Upper lobe of right lung (tissue), 1 donor: ENCODE measurements around the gene INHBB. TPM values are rescaled to one million over a fixed set of nuclear protein-coding genes. Genes with fewer than 3 reads are reported as not detected.

Source experiments
- ATAC-seq: fragments of 200-7000 bp; cut with Tn5 transposase; one replicate; pipeline ENCODE4 v1.9.1; 2020; ENCODE audit warnings: mild to moderate bottlenecking, moderate library complexity
- DNase-seq: peaks from one replicate; pipeline ENCODE4 v3.0.0-alpha.2; 2020
- H3K27ac ChIP-seq: fragments of 200-600 bp; one replicate; pipeline ENCODE4 v1.8.0; 2022
- H3K27me3 ChIP-seq: fragments of 200-600 bp; one replicate; pipeline ENCODE4 v1.8.0; 2022; ENCODE audit warnings: mild to moderate bottlenecking
- H3K36me3 ChIP-seq: fragments of 200-600 bp; one replicate; pipeline ENCODE4 v1.8.0; 2022
- H3K4me1 ChIP-seq: fragments of 200-600 bp; one replicate; pipeline ENCODE4 v1.8.0; 2022
- H3K4me3 ChIP-seq: fragments of 200-600 bp; one replicate; pipeline ENCODE4 v1.8.0; 2022; ENCODE audit warnings: mild to moderate bottlenecking
- H3K9me3 ChIP-seq: fragments of 200-600 bp; one replicate; pipeline ENCODE4 v1.8.0; 2022
- CTCF ChIP-seq: fragments of 200-600 bp; IDR thresholded peaks from one replicate; pipeline ENCODE4 v1.8.0; 2022; ENCODE audit warnings: antibody characterized with exemption
- intact Hi-C: fragments of 100-400 bp; cut with DNase I; formaldehyde crosslinking; loops from one replicate; pipeline ENCODE4 v1.11.0; 2022
- long read RNA-seq: library from polyadenylated mRNA; unstranded; transcript quantifications from one replicate; pipeline ENCODE4 v2.0.0, GENCODE V29; 2021
- total RNA-seq: library from RNA; stranded (reverse); fragmentation: NEBNext Ultra II Directional; extraction: Animal tissue kit (Norgen Biotek cat#: 25700); gene quantifications from one replicate; pipeline ENCODE4 v1.2.1, GENCODE V29; 2021
- donor health status: DM: no; HTN: yes; CAD: no; lungs with severe emphysema.

Gene INHBB
- 12.3 TPM for total RNA-seq
- long read RNA-seq, partial matches to known transcripts: 0 of 4 reads
- long read RNA-seq, other reads (novel, unspliced or antisense): 1 of 4 reads

GRCh38 chr2:120346026-120346666 lies at the start of gene INHBB:
INHBB (plus strand) TSS chr2:120346136; CDS start chr2:120346189, 53 bp downstream.
- ATAC-seq (peak; percentile 9), DNase-seq (no peak)
- Histone ChIP-seq H3K27ac (peak within 1 kb of the TSS; percentile 51), H3K9me3 (no peaks in the 10 kb centered on the region), H3K36me3 (no peaks in the 10 kb centered on the region), H3K27me3 (peaks cover 46% of the 10 kb centered on the region), H3K4me3 (peak within 1 kb of the TSS; percentile 52), H3K4me1 (peaks cover 28% of the 10 kb centered on the region)
- TF ChIP-seq CTCF: no peak
- intact Hi-C loops: no loop called here

- Histone ChIP-seq H3K27ac (no peak overlapping the region), H3K9me3 (no peaks in the 10 kb centered on the region), H3K27me3 (no peaks in the 10 kb centered on the region), H3K4me3 (no peak overlapping the region), H3K4me1 (no peaks in the 10 kb centered on the region), H3K36me3 (peaks cover 55% of the 10 kb centered on the region)
- intact Hi-C loops: no loop called here
- DNase-seq (no peak), ATAC-seq (no peak)
- no peak for TF ChIP-seq CTCF
Measured at GRCh38 chr2:120298173-120298835, 47.6 kb upstream of the INHBB start.

GRCh38 chr2:120299004-120299403 lies 46.9 kb upstream of the INHBB start:
- Histone ChIP-seq H3K4me1 (no peaks in the 10 kb centered on the region), H3K27me3 (no peaks in the 10 kb centered on the region), H3K36me3 (peaks cover 48% of the 10 kb centered on the region), H3K27ac (no peak overlapping the region), H3K4me3 (no peak overlapping the region), H3K9me3 (no peaks in the 10 kb centered on the region)
- no peak for ATAC-seq
- no peak for TF ChIP-seq CTCF
- no peak for DNase-seq
- intact Hi-C loops: no loop called here

GRCh38 chr2:120299561-120299960 lies 46.4 kb upstream of the INHBB start:
- no peak for TF ChIP-seq CTCF
- Histone ChIP-seq H3K9me3 (no peaks in the 10 kb centered on the region), H3K4me3 (no peak overlapping the region), H3K27ac (no peak overlapping the region), H3K4me1 (no peaks in the 10 kb centered on the region), H3K27me3 (no peaks in the 10 kb centered on the region), H3K36me3 (peaks cover 42% of the 10 kb centered on the region)
- ATAC-seq: no peak
- no peak for DNase-seq
- intact Hi-C loops: no loop called here

GRCh38 chr2:120300385-120300784 lies 45.6 kb upstream of the INHBB start:
- H3K27ac ChIP-seq: no peak overlapping the region
- no peak for DNase-seq
- no peak for TF ChIP-seq CTCF
- intact Hi-C loops: no loop called here
- no peaks in the 10 kb centered on the region for H3K4me1 ChIP-seq
- no peak overlapping the region for H3K4me3 ChIP-seq
- no peak for ATAC-seq
- no peaks in the 10 kb centered on the region for H3K9me3 ChIP-seq
- H3K27me3 ChIP-seq: no peaks in the 10 kb centered on the region
- H3K36me3 ChIP-seq: peaks cover 37% of the 10 kb centered on the region
